ENCODE measurements around the gene SMOC1.
"Not testable (repeated sequence)": the region's sequence is repeated elsewhere in the genome, so short reads cannot be mapped to it uniquely, and the experiment has no call there.

Gene SMOC1

DNA sequence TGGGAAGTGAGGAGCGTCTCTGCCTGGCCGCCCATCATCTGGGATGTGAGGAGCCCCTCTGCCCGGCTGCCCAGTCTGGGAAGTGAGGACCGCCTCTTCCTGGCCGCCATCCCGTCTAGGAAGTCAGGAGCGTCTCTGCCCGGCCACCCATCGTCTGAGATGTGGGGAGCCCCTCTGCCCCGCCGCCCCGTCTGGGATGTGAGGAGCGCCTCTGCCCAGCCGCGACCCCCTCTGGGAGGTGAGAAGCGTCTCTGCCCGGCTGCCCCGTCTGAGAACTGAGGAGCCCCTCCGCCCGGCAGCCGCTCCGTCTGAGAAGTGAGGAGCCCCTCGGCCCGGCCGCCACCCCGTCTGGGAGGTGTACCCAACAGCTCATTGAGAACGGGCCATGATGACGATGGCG is 23.8 kb downstream of the SMOC1 start:
- not testable (repeated sequence) for DNase-seq

DNA sequence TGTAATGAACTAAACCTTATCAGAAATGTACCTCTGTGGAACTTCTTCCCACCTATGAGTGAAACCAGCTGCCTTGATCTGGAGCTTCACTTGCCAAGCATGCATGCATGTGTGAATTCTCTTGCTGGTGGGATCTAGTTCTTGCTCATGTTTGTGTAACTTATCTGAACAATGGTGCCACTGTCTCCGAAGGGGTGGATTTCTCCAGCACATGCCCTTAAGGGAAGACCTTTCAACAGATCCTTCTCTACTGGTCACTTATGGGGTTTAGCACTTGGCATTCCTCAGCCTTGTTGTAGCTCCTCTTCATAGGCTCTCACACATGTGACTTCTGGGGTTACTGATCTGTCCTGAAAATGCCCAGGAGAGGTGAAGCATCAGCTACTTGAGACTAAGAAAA is 25.0 kb downstream of the SMOC1 start:
- DNase-seq, result no peak

DNA sequence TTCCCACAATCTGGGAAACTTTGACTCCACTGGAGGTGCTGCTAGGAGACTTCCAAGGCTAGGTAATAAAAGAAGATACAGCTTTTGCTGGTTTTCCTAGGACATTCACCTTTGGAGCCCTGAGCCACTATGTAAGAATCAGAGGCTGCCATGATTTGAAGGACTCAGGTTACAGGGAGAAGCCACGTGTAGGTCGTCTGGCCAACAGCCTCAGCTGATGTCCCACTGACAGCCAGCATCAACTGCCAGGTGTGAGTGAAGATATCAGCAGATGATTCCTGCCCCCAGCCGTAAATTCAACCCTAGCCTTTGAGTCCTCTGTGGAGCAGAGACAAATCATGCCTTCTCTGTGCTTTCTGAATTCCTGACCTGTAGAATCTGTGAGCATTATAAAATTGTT is 27.0 kb downstream of the SMOC1 start:
- no peak for DNase-seq

DNA sequence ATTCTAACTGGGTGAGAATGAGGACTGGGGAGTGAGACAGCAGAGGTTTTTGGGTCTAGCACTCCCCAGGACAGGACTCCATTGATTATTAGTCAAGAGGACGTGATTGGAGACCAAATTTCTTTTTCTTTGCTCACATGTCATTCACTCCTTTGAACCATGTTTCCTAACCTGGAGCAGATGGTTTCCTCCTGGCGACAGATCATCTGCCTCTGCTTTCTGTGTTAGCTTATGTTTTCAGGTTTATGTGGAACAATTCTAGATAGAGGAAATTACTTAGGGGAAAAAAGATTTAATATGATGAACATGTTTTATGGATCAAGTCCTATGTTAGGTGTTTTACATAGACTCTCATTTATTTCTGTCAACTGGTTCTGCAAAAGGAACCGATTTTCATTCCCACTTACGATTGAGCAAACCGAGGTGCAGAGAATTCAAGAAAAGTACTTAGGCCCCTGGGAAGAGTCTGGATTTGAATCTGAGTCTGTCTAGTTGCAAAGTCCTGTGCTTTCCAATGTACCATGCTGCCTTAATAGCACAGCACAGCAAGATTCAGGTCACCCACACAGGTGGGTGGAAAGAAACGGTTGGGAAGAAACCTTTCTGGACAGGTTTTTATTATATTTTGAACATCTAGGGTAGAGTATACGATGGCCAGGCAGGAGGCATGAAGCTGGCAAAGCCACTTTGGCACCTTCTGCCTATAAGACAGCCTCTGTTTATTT is 30.8 kb downstream of the SMOC1 start:
- DNase-seq, result no peak

DNA sequence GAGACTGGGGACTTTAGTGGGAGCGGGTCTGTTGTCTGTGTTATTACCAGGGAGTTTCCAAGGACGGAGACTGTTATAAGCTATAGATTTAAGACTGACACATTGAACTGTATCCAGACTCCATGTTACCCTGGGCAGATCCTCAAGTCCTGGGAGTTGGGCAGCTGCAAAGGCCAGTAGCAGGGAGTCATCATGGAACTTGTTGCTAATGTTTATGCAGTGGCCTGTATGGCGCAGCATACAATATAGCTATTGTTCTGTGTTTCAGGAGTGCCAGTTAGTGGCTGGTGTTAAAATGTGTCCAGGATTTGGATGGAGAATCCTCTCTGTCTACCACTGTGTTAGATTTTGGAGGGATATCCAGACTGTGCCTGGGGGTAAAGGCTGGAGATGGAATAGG is 31.7 kb downstream of the SMOC1 start:
- no peak for DNase-seq

DNA sequence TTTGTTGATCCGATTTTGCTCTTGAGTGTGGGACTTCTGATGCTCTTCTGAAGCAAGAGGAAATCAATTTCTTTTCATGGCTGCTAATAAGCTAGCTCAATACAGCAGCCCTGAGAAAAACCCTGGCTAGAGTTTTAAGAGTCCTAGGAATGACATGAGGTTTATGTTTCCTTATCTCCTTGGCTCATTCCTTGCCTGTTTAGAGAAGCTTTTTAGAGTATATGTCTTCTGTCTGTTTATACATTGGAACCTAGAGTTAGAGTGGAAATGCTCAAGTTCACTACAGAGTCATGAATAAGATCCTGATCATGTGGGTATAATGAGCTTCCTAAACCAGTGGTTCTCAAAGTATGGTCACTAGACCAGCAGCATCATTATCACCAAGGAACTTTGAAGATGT is 34.5 kb downstream of the SMOC1 start:
- no peak for DNase-seq

DNA sequence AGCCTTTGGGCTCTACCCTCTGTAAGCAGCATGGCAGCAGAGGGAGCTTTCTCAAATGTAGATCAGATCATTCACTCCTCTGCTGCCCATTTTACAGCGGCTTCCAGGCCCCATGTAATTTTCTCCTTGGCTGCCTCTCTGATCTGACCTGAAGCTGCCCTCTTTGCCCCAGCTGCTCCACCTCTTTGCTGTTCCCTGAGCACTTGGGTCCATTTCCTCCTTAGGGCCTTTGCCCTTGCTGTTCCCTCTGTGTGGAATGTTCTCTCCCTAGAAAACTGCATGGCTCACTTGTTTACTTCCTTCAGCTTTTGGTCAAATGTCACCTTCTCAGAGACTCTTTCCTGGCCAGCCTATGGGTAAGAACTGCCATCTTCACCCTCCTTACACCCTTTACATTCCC is 37.2 kb downstream of the SMOC1 start:
- DNase-seq, result no peak

DNA sequence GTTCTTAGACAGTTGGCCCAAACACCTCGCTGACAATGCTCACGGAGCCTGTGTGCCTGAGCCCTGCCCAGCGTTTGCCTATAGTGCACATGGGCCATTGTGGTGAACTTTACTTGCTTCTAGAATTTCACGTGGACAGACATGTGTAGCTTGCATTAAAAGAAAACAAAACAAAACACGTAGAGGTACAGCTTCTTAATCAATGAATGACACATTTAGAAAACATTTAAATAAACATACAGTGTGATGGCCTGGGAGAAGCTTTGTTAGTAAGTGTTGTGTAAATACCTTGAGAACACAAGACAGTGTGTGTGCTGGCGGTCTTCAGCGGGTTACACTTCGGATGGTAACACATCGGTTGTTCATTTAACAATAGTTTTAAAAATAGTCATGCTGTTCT is 38.1 kb downstream of the SMOC1 start:
- DNase-seq, result no peak

DNA sequence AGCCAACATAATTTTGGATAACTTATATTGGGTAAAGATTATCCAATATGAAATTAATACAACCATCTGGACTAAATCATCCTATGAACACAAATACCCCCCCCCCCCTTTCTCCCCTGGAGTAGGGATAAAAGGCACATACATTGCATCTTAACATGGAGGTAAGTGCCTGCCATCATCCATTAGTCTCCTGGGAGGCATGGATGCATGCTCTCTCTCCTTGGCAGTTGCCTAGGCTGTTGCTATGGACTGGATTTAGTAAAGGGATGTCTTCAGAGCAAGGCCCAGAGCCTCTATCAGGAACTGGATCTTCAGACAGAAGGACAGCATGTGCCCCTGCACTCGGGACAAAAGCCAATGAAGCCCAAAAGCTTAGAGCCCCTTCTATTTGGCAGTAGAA is 40.6 kb downstream of the SMOC1 start:
- no peak for DNase-seq

DNA sequence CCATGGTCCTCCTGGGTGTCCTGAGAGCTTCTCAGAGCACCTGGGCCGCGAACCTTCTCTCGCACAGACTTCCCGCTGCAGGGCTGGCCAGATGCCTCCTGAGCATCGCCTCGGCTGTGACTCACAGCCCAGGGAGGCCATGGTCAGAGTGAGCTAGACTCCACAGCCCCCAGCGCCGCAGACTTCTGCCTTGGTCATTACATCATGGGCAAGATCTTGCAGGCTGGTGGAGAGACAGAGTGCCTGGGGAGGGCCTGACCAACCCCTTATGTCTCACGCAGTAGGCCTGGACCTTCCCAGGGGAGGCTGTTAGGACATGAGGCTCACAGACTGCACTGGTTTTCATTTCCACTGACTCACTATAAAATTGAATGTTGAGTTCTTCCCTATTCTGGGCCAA is 41.8 kb downstream of the SMOC1 start:
- no peak for DNase-seq

DNA sequence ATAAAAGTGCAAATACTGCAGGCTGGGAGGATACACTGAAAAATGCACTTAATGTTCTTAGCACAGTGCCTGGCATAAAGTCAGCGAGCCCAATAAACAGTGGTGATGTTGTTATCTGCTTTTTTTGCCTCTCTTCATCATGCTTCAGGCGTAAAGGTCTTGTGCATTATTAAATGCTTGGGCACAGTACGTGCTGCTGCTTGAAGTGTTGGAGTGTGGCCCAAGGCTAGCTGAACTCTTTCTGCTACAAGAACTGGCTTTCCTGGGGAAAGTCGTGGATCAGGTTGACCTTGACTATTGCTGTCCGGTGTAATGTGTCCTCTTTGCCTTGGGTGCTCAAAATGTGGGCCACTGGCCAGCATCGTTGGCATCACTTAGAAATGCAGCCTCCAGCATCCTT is 43.0 kb downstream of the SMOC1 start:
- DNase-seq, result no peak

DNA sequence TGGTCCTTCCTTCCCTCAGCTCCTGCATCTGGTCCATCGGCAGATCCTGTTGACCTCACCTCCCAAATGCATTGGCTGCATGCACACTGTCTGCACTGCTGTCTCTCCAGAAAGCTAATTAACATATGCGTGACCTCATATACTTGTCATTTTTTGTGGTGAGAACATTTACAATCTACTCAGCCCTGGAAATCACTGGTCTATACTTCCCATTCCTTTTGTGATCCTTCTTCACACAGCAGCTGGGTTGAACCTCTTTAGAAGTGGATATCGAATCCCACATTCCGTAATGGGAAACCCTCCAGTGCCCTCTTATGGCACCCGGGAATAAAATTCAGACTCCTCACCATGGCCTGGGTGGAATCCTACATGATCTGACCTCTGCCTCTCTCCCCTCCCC is 45.0 kb downstream of the SMOC1 start:
- no peak for DNase-seq

DNA sequence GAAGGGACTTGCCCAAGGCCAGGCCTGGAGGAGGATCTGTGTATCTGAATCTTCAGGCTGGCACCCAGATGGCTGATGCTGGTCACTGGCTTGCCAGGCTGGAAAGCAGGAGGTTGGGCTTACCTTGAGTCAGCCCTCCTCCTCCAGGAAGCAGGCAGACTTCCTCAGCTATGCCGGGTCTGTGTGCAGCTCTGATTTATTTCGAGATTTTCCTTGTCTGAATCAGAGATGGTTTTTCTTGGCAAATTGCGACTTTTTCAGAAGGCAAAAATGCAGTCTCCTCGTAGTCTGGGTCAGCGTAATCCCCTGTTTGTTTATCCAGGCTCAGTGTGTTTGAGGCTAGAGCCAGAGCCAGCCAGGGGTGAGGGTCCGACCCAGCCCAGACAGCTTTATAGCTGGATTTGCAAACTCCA is 48.9 kb downstream of the SMOC1 start:
- no peak for DNase-seq

DNA sequence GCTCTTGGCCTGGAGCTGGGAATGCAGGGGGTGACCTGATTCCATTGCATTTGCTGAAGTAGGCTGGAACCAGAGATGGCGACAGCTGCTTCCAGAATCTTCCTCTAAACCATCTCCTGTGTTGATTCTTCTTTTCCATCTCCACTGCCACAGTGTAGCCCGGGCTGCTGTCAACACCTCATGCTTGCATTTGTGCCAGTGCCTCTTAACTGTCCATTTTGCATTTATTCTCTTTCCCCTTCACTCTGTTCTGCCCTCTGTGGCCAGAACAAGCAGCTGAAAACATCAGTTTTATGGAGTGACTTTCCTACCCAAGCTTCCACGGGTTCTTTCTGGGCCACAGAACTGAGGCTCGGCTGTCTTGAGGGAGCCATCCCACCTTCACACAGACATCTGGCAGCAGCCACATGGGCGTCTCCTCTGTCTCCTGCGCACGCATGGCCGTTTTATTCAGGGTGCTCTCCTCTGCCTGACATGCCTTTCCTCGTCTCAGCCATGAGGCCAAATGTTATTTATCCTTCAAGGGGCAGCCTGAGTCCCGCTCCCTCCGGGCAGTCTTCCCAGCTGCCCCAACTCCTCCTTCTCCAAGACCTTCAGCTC is 51.7 kb downstream of the SMOC1 start:
- DNase-seq, result no peak

DNA sequence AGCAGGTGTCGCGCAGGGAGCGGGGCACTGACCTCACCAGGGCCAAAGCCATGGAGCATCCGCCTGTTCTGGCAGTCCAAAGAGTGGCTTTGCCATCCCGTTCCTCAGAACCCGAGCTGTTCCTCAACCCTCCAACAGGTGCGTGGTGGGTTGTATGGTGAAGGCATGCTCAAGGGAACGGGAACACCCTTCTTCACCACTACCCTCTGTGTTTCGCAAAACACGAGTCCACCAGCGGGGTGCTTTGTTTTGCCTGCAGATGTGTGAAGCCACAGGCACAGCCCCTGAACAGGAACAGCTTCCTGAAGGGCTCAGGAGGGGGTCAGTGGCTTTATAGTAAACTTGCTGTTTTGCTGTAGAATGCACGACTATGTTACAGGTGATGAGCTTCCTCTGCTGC is 52.7 kb downstream of the SMOC1 start:
- no peak for DNase-seq

DNA sequence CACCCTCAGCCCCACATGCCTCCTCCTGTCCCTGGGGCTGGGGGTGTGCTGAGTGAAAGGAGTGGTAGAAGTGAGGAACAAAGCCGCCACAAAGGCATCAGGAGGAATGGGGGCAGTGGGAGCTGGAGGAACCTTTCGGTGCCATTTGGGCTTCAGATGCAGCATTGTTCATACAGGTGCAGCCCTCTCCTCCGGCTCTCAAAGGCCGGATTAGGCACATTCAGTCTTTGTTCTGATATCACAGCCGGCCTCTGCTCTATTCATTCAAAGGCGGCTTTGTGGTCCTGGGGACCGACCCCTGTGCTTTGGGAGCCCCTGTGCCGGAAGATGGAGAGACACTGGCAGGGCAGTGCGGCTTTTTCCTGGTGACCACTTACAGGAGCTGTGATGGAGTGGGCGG is 53.2 kb downstream of the SMOC1 start:
- DNase-seq, result no peak

DNA sequence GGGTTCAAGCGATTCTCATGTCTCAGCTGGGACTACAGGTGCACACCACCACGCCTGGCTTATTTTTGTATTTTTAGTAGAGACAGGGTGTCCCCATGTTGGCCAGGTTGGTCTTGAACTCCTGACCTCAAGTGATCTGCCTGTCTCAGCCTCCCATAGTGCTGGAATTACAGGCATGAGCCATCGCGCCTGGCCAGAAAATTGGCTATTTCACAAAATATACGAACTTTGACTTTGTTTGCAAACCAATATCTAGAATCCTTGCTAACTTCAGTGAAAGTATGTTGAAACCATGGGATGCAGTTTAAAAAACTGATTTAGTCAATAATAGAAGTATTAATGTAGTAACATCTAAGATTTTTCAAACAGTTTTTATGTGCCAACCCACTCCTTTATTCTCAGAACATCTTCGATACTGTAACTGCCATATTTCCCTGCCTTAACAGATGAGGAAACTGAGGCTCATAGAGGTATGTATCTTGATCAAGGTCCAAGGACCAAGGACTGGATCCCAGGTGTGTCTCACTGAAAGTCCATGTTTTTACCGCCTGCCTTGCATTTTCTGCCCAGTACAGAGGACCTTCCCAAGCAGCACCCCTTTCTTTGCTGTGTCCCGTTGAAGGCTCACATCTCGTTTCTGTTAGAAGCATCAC is 54.5 kb downstream of the SMOC1 start:
- no peak for DNase-seq

DNA sequence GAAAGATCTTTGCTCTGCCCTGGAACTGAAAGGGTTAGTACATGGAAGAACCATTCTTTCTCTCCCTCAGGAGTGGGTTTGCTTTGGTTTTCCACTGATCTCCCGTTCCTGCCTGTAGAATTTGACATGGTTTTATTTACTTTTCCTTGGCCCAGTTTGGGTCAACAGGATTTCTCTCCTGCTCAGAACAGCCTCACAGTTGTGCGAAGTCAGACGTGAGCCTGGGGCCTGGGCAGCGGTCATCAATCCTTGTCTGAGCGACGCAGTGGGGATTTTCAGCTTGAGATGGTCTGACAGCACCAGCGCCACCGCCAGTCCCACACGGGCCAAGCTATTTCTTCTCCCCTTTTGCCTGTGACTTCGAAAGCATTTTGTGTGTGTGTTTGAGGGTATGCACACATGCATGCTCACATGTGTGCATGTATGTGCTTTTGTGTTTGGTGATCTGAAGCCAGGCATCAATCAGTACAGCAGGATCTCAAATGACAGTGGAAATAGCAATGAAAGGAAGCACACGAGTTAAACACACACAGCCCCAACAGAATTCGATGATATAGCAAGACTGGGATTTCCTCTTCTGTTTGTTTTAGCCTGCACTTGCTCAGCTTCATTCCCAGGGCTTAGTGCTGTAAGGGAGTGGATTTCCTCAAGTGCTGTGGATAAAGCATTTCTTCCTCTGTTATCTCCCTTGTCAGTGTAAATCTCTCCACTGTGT is 58.3 kb downstream of the SMOC1 start:
- DNase-seq, result no peak

DNA sequence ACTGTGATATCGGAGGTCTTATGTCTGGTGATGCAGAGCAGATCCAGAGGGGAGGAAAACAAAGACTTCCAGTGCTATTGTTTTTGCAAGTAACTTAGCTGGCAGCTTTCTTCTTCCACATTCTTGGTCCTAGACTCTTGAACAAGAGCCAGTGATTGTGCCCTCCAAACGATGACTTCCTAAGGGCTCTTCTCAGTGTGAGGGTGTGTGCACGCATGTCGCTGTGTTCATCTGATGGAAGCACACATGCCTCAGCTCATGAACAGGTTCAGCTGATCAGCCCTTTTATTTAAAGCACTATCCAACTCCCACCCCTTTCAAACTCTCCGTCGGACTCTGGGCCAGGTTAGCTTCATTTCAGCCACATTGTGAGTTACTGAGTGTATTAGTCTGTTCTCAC is 59.5 kb downstream of the SMOC1 start:
- DNase-seq, result no peak

DNA sequence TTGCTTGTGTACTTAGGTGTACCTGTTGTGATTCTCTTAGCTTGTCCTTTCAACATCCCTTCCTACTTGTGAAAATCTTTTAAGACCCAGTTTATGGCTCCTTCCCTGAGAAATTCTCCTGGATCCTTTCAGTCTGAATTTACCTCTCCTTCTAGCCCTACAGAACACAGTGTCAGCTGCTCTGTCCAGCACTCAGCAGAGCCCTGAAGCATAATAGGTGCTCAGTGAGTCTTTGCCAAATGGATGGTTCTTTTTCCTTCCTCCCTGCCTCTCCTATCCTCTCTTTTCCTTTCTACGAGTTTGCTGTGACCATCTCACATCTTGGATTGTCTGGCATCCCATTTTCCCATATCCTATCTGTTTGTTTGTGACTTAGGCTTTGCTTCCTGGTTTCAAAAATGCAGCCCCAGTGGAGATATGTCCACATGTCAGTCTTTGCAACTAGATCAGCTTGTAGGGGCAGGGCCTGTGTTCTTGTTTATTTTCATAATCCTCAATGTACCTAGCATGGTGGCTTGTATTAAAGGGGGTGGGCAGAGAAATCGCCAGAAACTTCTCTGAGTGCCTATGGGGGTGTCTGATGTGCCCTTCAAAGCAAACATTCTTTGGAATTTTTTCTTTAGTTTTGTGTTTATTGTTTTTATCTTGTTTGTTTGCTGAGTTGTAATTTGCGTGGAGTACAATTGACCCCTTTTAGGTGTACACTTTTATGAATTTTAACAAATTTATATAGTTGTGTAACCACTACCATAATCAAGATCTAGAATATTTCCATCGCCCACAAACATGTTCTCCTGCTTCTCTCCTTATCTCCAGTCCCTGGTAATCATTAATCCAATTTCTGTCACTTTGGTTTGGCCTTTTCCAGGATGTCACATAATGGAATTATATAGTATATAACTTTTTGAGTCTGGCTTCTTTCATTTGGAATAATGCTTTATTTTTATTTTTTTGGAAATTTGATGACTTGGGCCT is 62.8 kb downstream of the SMOC1 start:
- no peak for DNase-seq

DNA sequence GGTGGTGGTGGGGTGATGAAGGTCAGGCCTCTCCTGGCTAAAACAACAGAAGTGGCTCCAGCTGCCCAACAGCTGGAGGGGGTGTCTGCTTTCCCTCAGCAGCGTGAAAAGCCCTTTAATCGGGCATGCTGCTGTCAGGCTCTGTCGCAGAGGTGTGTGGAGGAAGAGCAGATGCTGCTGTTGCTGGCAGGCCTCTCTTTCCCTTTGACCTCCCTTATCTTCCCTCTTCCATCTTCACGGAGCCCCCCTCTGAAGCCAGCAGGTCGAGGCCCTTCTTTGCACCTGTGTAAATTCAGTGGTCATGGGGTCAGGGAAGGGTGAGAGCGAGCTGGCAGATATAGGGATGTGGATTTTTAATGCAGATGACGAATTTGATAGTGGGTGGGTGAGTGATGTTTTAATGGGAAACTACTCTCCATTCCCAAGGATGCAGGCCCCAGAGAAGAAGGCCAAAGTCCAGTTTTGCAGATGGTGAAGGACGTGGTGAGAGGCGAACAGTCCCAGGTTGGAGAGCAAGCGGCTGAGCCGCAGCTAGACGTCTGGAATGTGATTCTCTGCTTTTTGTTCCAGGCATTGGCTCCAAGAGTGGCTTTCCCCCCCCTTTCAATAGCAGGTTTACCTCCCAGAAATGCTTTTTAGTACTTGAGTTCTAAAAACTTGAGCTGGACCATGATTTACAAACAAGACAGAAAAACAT is 64.0 kb downstream of the SMOC1 start:
- no peak for DNase-seq

DNA sequence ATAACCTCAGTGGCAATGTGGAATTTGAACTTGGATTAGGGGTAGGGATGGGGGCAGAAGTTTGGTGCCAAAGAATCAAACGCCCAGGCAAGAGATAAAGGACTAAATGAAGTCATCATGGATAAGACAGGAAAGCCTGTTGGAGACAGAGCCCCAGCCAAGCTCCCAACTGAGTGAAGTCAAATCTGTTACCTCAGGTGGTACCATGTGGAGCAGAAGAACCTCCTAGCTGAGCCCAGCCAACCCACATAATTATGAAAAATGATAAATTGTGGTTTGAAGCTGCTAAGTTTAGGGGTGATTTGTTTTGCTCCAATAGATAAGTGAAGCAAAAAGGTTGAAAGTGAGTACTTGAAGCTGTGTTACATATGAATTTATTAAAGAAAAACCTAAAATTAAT is 66.1 kb downstream of the SMOC1 start:
- no peak for DNase-seq
